H1 (cell line): Measurements from ENCODE around the gene GPLD1. TPM values are rescaled to one million over a fixed set of nuclear protein-coding genes. Genes with fewer than 3 reads are reported as not detected.

Experiments used
- CTCF ChIA-PET: fragments of 300-600 bp; sonication (Branson Sonifier 250); formaldehyde crosslinking; loops from one replicate; lab custom pipeline; 2021; ENCODE audit not compliant: partially characterized antibody; lab: Charles Lee
- POLR2A ChIA-PET: fragments of 300-600 bp; sonication (Branson Sonifier 250); formaldehyde crosslinking; loops from one replicate; lab custom pipeline; 2021; ENCODE audit warnings: inconsistent platforms; ENCODE audit not compliant: partially characterized antibody; lab: Charles Lee
- DNase-seq, 2 experiments: peaks; one replicate each; pipeline versions ENCODE4 v3.0.0 to v3.0.0-alpha.2; 2010 to 2022; ENCODE audit warnings: low spot score in 2 of 2, low read depth in 1 of 2, mixed read lengths in 1 of 2
- FAIRE-seq: peaks from 2 replicates; lab custom pipeline; 2011; peaks lifted over from hg19 to GRCh38; lab: Jason Lieb, UNC
- H2AFZ ChIP-seq: 2 replicates; pipeline ENCODE4 v1.8.1; 2012; ENCODE audit warnings: low read length, inconsistent platforms
- H2AK5ac ChIP-seq: 2 replicates; pipeline ENCODE4 v1.6.1; 2013; ENCODE audit warnings: low read depth, low read length
- H2BK120ac ChIP-seq: replicated peaks from 2 replicates; pipeline ENCODE3; 2013; ENCODE audit warnings: low read depth, low read length, inconsistent platforms
- H2BK12ac ChIP-seq: 2 replicates; pipeline ENCODE4 v1.6.1; 2013; ENCODE audit warnings: low read depth, low read length
- H2BK15ac ChIP-seq: 2 replicates; pipeline ENCODE4 v1.6.1; 2013; ENCODE audit warnings: low read length
- H2BK20ac ChIP-seq: 2 replicates; pipeline ENCODE4 v1.6.1; 2013; ENCODE audit warnings: low read length
- H2BK5ac ChIP-seq: 2 replicates; pipeline ENCODE4 v1.6.1; 2013; ENCODE audit warnings: low read depth, low read length
- H3K14ac ChIP-seq: 2 replicates; pipeline ENCODE4 v1.6.1; 2013; ENCODE audit warnings: inconsistent platforms; ENCODE audit not compliant: insufficient read length
- H3K18ac ChIP-seq: 2 replicates; pipeline ENCODE4 v1.6.1; 2013; ENCODE audit warnings: low read length; ENCODE audit errors: extremely low read depth
- H3K23ac ChIP-seq: 2 replicates; pipeline ENCODE4 v1.6.1; 2013; ENCODE audit warnings: inconsistent platforms; ENCODE audit not compliant: insufficient read length
- H3K23me2 ChIP-seq: 2 replicates; pipeline ENCODE4 v1.6.1; 2013; ENCODE audit warnings: low read depth, low read length
- H3K27ac ChIP-seq: 2 replicates; pipeline ENCODE4 v1.6.1; 2011; ENCODE audit warnings: low read depth, low read length, inconsistent platforms
- H3K27me3 ChIP-seq, 4 experiments: replicated peaks in 1 of 4; 1 replicate in 1 of 4; 2 replicates in 3 of 4; pipeline versions ENCODE4 v1.6.1 to v1.8.1; 2011 to 2013; ENCODE audit warnings: low read length in 3 of 4, mild to moderate bottlenecking in 3 of 4, inconsistent platforms in 2 of 4, mixed read lengths in 2 of 4, moderate library complexity in 1 of 4; ENCODE audit not compliant: control insufficient read depth in 3 of 4, insufficient read depth in 3 of 4; ENCODE audit errors: extremely low read depth in 1 of 4
- H3K36me3 ChIP-seq, 4 experiments: 2 replicates each; pipeline versions ENCODE4 v1.6.1 to v1.8.1; 2011 to 2013; ENCODE audit warnings: mild to moderate bottlenecking in 4 of 4, low read length in 3 of 4, moderate library complexity in 2 of 4, control low read depth in 1 of 4, inconsistent platforms in 1 of 4; ENCODE audit not compliant: insufficient read depth in 4 of 4, control insufficient read depth in 2 of 4
- H3K4ac ChIP-seq: replicated peaks from 2 replicates; pipeline ENCODE3; 2013; ENCODE audit warnings: low read length, low read depth, mixed read lengths, inconsistent platforms; ENCODE audit not compliant: insufficient read length
- H3K4me1 ChIP-seq, 4 experiments: replicated peaks in 1 of 4; 1 replicate in 1 of 4; 2 replicates in 3 of 4; pipeline versions ENCODE4 v1.6.1 to v1.8.1; 2011 to 2013; ENCODE audit warnings: low read length in 3 of 4, inconsistent platforms in 2 of 4, mixed read lengths in 1 of 4; ENCODE audit not compliant: insufficient read depth in 4 of 4, control insufficient read depth in 3 of 4
- H3K4me2 ChIP-seq, 2 experiments: 2 replicates each; pipeline versions ENCODE4 v1.6.1 to v1.8.1; 2011 to 2013; ENCODE audit warnings: low read depth in 2 of 2, low read length in 2 of 2, control low read depth in 1 of 2, inconsistent platforms in 1 of 2, mild to moderate bottlenecking in 1 of 2; ENCODE audit not compliant: insufficient read depth in 1 of 2
- H3K4me3 ChIP-seq, 4 experiments: fragments of 200-600, 300-600 bp in 1 of 4; sonication (generic), shearing (Covaris generic), sonication (Bioruptor Twin) in 1 of 4; 2 replicates each; pipeline versions ENCODE4 v1.5.1 to v1.8.1; 2011 to 2016; ENCODE audit warnings: low read length in 4 of 4, low read depth in 3 of 4, control low read depth in 2 of 4, inconsistent platforms in 2 of 4, mild to moderate bottlenecking in 2 of 4, mixed read lengths in 1 of 4, moderate library complexity in 1 of 4; ENCODE audit not compliant: insufficient read depth in 2 of 4; ENCODE audit errors: extremely low read depth in 1 of 4
- H3K56ac ChIP-seq: replicated peaks from 2 replicates; pipeline ENCODE3; 2013; ENCODE audit warnings: low read depth, mild to moderate bottlenecking, mixed read lengths, low read length, inconsistent platforms; ENCODE audit not compliant: insufficient read length
- H3K79me1 ChIP-seq: 2 replicates; pipeline ENCODE4 v1.6.1; 2013; ENCODE audit warnings: low read depth, low read length, control low read depth
- H3K79me2 ChIP-seq, 2 experiments: 2 replicates each; pipeline versions ENCODE4 v1.6.1 to v1.8.1; 2012 to 2013; ENCODE audit warnings: low read length in 2 of 2, mild to moderate bottlenecking in 2 of 2, inconsistent platforms in 1 of 2; ENCODE audit not compliant: insufficient read depth in 2 of 2, control insufficient read depth in 1 of 2
- H3K9ac ChIP-seq, 4 experiments: replicated peaks in 1 of 4; 1 replicate in 1 of 4; 2 replicates in 3 of 4; pipeline versions ENCODE4 v1.6.1 to v1.8.1; 2011 to 2013; ENCODE audit warnings: low read depth in 3 of 4, low read length in 3 of 4, control low read depth in 2 of 4, mild to moderate bottlenecking in 2 of 4, moderate library complexity in 2 of 4, inconsistent platforms in 1 of 4; ENCODE audit errors: extremely low read depth in 1 of 4
- H3K9me3 ChIP-seq, 2 experiments: 2 replicates each; pipeline versions ENCODE4 v1.6.1 to v1.8.1; 2012 to 2013; ENCODE audit warnings: mild to moderate bottlenecking in 2 of 2, moderate library complexity in 2 of 2, control low read depth in 1 of 2, inconsistent platforms in 1 of 2, low read depth in 1 of 2, low read length in 1 of 2, mixed read lengths in 1 of 2; ENCODE audit not compliant: insufficient read depth in 2 of 2
- H4K20me1 ChIP-seq, 2 experiments: replicated peaks in 1 of 2; 2 replicates each; pipeline versions ENCODE3 to v1.8.1; 2011 to 2013; ENCODE audit warnings: inconsistent platforms in 2 of 2, low read length in 2 of 2, mild to moderate bottlenecking in 1 of 2; ENCODE audit not compliant: insufficient read depth in 2 of 2, control insufficient read depth in 1 of 2
- H4K5ac ChIP-seq: 2 replicates; pipeline ENCODE4 v1.6.1; 2013; ENCODE audit warnings: low read length, low read depth, mixed read lengths, inconsistent platforms; ENCODE audit not compliant: insufficient read length
- H4K8ac ChIP-seq: 2 replicates; pipeline ENCODE4 v1.8.0; 2013; ENCODE audit warnings: mild to moderate bottlenecking, moderate library complexity, low read length, inconsistent platforms; ENCODE audit not compliant: insufficient read depth; ENCODE audit errors: extremely low read depth
- H4K91ac ChIP-seq: replicated peaks from 2 replicates; pipeline ENCODE3; 2013; ENCODE audit warnings: low read length, mixed read lengths, inconsistent platforms; ENCODE audit not compliant: insufficient read length
- ASH2L ChIP-seq: fragments of 200-600, 300-600 bp; sonication (generic); IDR thresholded peaks from one replicate; pipeline ENCODE4 v1.7.1; 2017; ENCODE audit warnings: low read length
- EZH2 ChIP-seq: fragments of 200-600 bp; sonication (generic); IDR thresholded peaks from 2 replicates; pipeline ENCODE4 v1.7.1; 2012; ENCODE audit warnings: low read depth, mild to moderate bottlenecking, moderate library complexity, low read length, inconsistent platforms; ENCODE audit not compliant: severe bottlenecking
- HDAC6 ChIP-seq: IDR thresholded peaks from one replicate; pipeline ENCODE4 v1.7.1; 2012; ENCODE audit warnings: low read depth, mild to moderate bottlenecking, inconsistent platforms, low read length, moderate library complexity
- KDM5A ChIP-seq: fragments of 200-600 bp; IDR thresholded peaks from 2 replicates; pipeline ENCODE4 v1.7.1; 2012; ENCODE audit warnings: mild to moderate bottlenecking, low read length, inconsistent platforms, mixed read lengths
- POU5F1 ChIP-seq: IDR thresholded peaks from 2 replicates; pipeline ENCODE4 v1.6.1; 2011; ENCODE audit warnings: low read depth, mild to moderate bottlenecking, low read length, moderate library complexity
- SIRT6 ChIP-seq: IDR thresholded peaks from one replicate; pipeline ENCODE4 v1.7.1; 2012; ENCODE audit warnings: low read length, inconsistent platforms
- SRF ChIP-seq: IDR thresholded peaks from 2 replicates; pipeline ENCODE4 v1.6.1; 2011; ENCODE audit warnings: mild to moderate bottlenecking, low read depth, low read length, moderate library complexity
- TEAD4 ChIP-seq: IDR thresholded peaks from 2 replicates; pipeline ENCODE4 v1.6.1; 2012; ENCODE audit warnings: low read depth, low read length, inconsistent platforms, mixed read lengths
- YY1 ChIP-seq: IDR thresholded peaks from 2 replicates; pipeline ENCODE4 v1.6.1; 2011; ENCODE audit warnings: low read depth, mild to moderate bottlenecking, low read length
- ZNF274 ChIP-seq: IDR thresholded peaks from 2 replicates; pipeline ENCODE4 v1.7.0; 2012; ENCODE audit warnings: low read length, borderline replicate concordance; ENCODE audit errors: extremely low read depth
- WGBS, 2 experiments: shearing (Covaris generic) in 1 of 2; methylation state at CpG; one replicate each; pipeline versions ENCODE4 v1.1.6 to v1.1.7; 2013 to 2015; ENCODE audit warnings: low lambda C conversion rate in 2 of 2, mixed read lengths in 2 of 2, inconsistent platforms in 1 of 2, low coverage in 1 of 2, missing lambda C conversion rate in 1 of 2; ENCODE audit not compliant: insufficient replicate concordance in 2 of 2, insufficient coverage in 1 of 2, insufficient read length in 1 of 2; ENCODE audit errors: extremely low coverage in 1 of 2, missing lambda C conversion rate in 1 of 2; 5-methylcytosine and 5-hydroxymethylcytosine counted together
- polyA plus RNA-seq, 7 experiments: library from polyadenylated mRNA; depleted of rRNA in 3 of 7; stranded (reverse) in 5 of 7; unstranded in 2 of 7; fragments of >200 nt in 5 of 7; fragments of 200-250 nt in 2 of 7; gene quantifications; 1 replicate in 5 of 7; 2 replicates in 1 of 7; 4 replicates in 1 of 7; pipeline versions ENCODE4 v1.2.1 to v1.2.3, GENCODE V29; 2011 to 2013; ENCODE audit warnings: missing spikeins in 2 of 7, mixed read lengths in 2 of 7
- total RNA-seq: library from RNA; stranded (reverse); fragmentation: NEBNext Ultra II Directional; extraction: Animal tissue kit (Norgen Biotek cat#: 25700); gene quantifications from 2 replicates; pipeline ENCODE4 v1.2.1, GENCODE V29; 2021

Gene GPLD1
- total and polyA plus RNA-seq, 2 of the 8 experiments (the other 6 are each of a cell fraction or from before 2014, with no cell fraction given) = 3.7 to 5.3 TPM

DNA sequence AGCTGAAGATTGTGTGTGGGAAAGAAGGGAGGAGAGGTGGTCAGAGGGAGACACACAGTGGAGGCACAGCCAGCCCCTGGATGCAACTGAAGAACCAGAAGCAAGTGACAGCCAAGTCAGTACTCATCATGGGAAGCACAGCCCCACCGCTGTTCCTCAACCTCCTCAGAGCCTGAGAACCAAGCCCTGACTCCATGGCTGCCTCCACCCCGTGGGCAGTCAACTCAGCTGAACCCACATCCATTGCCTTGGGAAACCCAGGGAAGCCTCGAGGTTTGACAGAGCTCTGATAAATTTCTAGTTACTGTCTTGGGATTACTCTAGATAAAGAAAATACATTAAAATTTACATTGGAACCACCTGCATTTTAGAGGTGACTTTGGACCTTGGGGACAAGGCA lies 35.0 kb upstream of the GPLD1 start:
- 68% methylated on average over 3 of the region's 3 CpGs; no CpG with 5 or more reads in 1 of the 2 experiments for WGBS, 2 experiments
- Histone ChIP-seq H3K79me2 (no peaks in the 10 kb centered on the region), H2BK15ac (no peak overlapping the region), H3K23ac (no peak overlapping the region), H2AK5ac (no peak overlapping the region), H3K23me2 (no peaks in the 10 kb centered on the region; the same call in 1 of the 2 replicates), H3K36me3 (no peaks in the 10 kb centered on the region), H3K4me1 (no peaks in the 10 kb centered on the region), H3K14ac (no peak overlapping the region), H2BK5ac (no peak overlapping the region), H3K18ac (no peak overlapping the region), H3K27me3 (no peaks in the 10 kb centered on the region), H3K9me3 (no peaks in the 10 kb centered on the region), H3K79me1 (no peaks in the 10 kb centered on the region), H3K4me2 (no peak overlapping the region), H4K5ac (no peak overlapping the region), H2AFZ (no peak overlapping the region), H4K8ac (no peak overlapping the region), H2BK120ac (no peak overlapping the region), H4K20me1 (no peaks in the 10 kb centered on the region), H4K91ac (no peak overlapping the region), H3K56ac (no peak overlapping the region), H3K27ac (no peak overlapping the region), H3K4me3 (no peak overlapping the region), H3K4ac (no peak overlapping the region), H3K9ac (no peak overlapping the region), H2BK20ac (no peak overlapping the region), H2BK12ac (no peak overlapping the region)
- no peak for DNase-seq
- ChIA-PET CTCF (interaction anchor here (0.6 to 7.7 kb wide), 26 partner anchors 12 to 713 kb away, joined by 3 to 99 read pairs (median 4); partner anchors contain the start of genes ACOT13, ALDH5A1 and TDP2), POLR2A (interaction anchor here (0.7 to 1.1 kb wide), 3 partner anchors 40 to 173 kb away, joined by 4 read pairs; no protein-coding TSS in a partner anchor)
- no peak for FAIRE-seq
- TF ChIP-seq ZNF274 (no peak), TEAD4 (no peak), YY1 (no peak), EZH2 (no peak), HDAC6 (no peak), SIRT6 (no peak), KDM5A (no peak), SRF (no peak), ASH2L (no peak), POU5F1 (no peak)
